ENCODE data around the gene ABCB11. TPM values are rescaled to one million over a fixed set of nuclear protein-coding genes. Genes with fewer than 3 reads are reported as not detected.

Gene ABCB11
- polyA plus RNA-seq, 1 donor from 2014 or later: not detected

GRCh38 chr2:169015943-169016342, 15.2 kb downstream of the ABCB11 start:
- H3K36me3 ChIP-seq (ENCODE audit: insufficient read depth, low read length): no peaks in the 10 kb centered on the region
- no peaks in the 10 kb centered on the region for H4K20me1 ChIP-seq (ENCODE audit: insufficient read depth)
- no peaks in the 10 kb centered on the region for H3K9me2 ChIP-seq (ENCODE audit: insufficient read depth, low read length)
- no peak overlapping the region for H2AFZ ChIP-seq (ENCODE audit: low read depth, low read length)
- no peak overlapping the region for H3K27ac ChIP-seq (ENCODE audit: low read length)
- TF ChIP-seq REST (IDR thresholded peaks at IDR 0.05; ENCODE audit: borderline replicate concordance) (no peak), EZH2 (IDR thresholded peaks at IDR 0.05; ENCODE audit: borderline replicate concordance, insufficient read depth, low read length, poor library complexity, severe bottlenecking) (no peak), POLR2AphosphoS5 (IDR thresholded peaks at IDR 0.05) (no peak), EP300 (conservative IDR thresholded peaks at IDR 0.05; ENCODE audit: poor library complexity, severe bottlenecking) (no peak), TAF1 (IDR thresholded peaks at IDR 0.05; ENCODE audit: low read depth) (no peak), CTCF (IDR thresholded peaks at IDR 0.05; ENCODE audit: poor library complexity, severe bottlenecking) (no peak), SMC3 (conservative IDR thresholded peaks at IDR 0.05; ENCODE audit: poor library complexity) (no peak), MXI1 (conservative IDR thresholded peaks at IDR 0.05; ENCODE audit: poor library complexity, severe bottlenecking) (no peak), RAD21 (conservative IDR thresholded peaks at IDR 0.05) (no peak)
- no peaks in the 10 kb centered on the region for H3K27me3 ChIP-seq (ENCODE audit: insufficient read depth, low read depth, low read length)
- H3K4me3 ChIP-seq (ENCODE audit: low read length): no peak overlapping the region
- H3F3A ChIP-seq (ENCODE audit: insufficient read depth, low read length, poor library complexity, severe bottlenecking): no peaks in the 10 kb centered on the region
- no peak overlapping the region for H3K9ac ChIP-seq (ENCODE audit: low read length)
- H3K79me2 ChIP-seq (replicated peaks; ENCODE audit: insufficient read depth, low read length): no peaks in the 10 kb centered on the region
- H3K4me2 ChIP-seq (ENCODE audit: low read length): no peak overlapping the region
- no peaks in the 10 kb centered on the region for H3K9me3 ChIP-seq (ENCODE audit: low read length)

GRCh38 chr2:169014780-169015179, 16.3 kb downstream of the ABCB11 start:
- Histone ChIP-seq H3K36me3 (ENCODE audit: insufficient read depth, low read length) (no peaks in the 10 kb centered on the region), H3K4me3 (ENCODE audit: low read length) (no peak overlapping the region), H3K27ac (ENCODE audit: low read length) (no peak overlapping the region), H3K9me2 (ENCODE audit: insufficient read depth, low read length) (no peaks in the 10 kb centered on the region), H3K9ac (ENCODE audit: low read length) (no peak overlapping the region), H2AFZ (ENCODE audit: low read depth, low read length) (no peak overlapping the region), H3K79me2 (replicated peaks; ENCODE audit: insufficient read depth, low read length) (no peaks in the 10 kb centered on the region), H4K20me1 (ENCODE audit: insufficient read depth) (no peaks in the 10 kb centered on the region), H3K9me3 (ENCODE audit: low read length) (no peaks in the 10 kb centered on the region), H3F3A (ENCODE audit: insufficient read depth, low read length, poor library complexity, severe bottlenecking) (no peaks in the 10 kb centered on the region), H3K4me2 (ENCODE audit: low read length) (no peak overlapping the region), H3K27me3 (ENCODE audit: insufficient read depth, low read depth, low read length) (no peaks in the 10 kb centered on the region)
- TF ChIP-seq TAF1 (IDR thresholded peaks at IDR 0.05; ENCODE audit: low read depth) (no peak), POLR2AphosphoS5 (IDR thresholded peaks at IDR 0.05) (no peak), EZH2 (IDR thresholded peaks at IDR 0.05; ENCODE audit: borderline replicate concordance, insufficient read depth, low read length, poor library complexity, severe bottlenecking) (no peak), SMC3 (conservative IDR thresholded peaks at IDR 0.05; ENCODE audit: poor library complexity) (no peak), MXI1 (conservative IDR thresholded peaks at IDR 0.05; ENCODE audit: poor library complexity, severe bottlenecking) (no peak), CTCF (IDR thresholded peaks at IDR 0.05; ENCODE audit: poor library complexity, severe bottlenecking) (no peak), EP300 (conservative IDR thresholded peaks at IDR 0.05; ENCODE audit: poor library complexity, severe bottlenecking) (no peak), REST (IDR thresholded peaks at IDR 0.05; ENCODE audit: borderline replicate concordance) (no peak), RAD21 (conservative IDR thresholded peaks at IDR 0.05) (no peak)

Measured in neural cell (in vitro differentiated cells).